ENCODE results near the gene NSMCE4A. TPM values are rescaled to one million over a fixed set of nuclear protein-coding genes. Genes with fewer than 3 reads are reported as not detected.

NSMCE4A gene
- total RNA-seq, 1 donor from 2014 or later: 52.9 TPM

DNA sequence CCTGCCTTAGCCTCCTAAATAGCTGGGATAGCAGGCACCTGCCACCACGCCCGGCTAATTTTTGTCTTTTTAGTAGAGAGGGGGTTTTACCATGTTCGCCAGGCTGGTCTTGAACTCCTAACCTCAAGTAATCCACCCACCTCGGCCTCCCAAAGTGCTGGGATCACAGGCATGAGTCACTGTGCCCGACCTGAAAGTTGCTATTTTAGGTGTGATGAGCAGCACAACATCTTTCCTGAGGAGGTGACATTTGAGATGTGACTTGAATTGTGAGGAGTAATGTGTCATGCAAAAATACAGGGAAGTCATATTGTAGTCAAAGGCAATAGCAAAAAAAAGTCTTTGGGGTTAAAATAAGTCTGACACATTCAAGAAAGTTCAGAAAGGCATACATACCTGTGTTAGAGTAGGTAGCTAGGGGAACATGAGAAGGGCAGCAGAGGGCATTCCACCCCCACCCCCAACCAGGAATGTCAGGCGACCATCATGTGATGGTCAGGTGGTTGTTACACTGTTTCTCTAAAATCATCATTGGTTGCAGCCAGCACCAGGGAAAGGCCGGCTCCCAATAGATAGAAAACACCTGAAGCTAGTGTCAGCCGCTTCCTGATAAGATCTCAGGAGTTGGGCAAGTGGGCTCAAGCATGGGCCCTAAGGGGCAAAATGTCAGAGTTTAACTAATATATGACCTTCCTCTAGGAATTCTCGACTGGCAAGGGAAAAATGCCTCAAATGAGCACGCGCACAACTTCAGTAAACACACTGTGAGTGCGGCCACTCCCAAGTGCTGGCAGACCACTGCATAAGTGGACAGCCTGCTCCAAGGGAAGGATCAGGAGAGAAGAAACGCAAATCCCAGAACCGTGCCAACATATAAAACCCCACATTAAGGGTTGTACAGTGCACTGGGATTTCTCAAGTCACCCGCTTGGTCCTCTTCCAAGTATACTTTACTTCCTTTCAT is 13.6 kb upstream of the NSMCE4A start, which contains the start of gene TACC2:
Gene TACC2, plus strand, starts transcription at position 803 of the 964 bp plus-strand sequence. CDS start 32,819 bp downstream, outside the sequence.
- H3K4me1 Mint-ChIP-seq (ENCODE audit: unreplicated experiment): peaks cover 5% of the 10 kb centered on the region
- no peaks in the 10 kb centered on the region for H3K27me3 Mint-ChIP-seq
- no peaks in the 10 kb centered on the region for H3K36me3 Mint-ChIP-seq
- H3K9me3 Mint-ChIP-seq: peaks cover 17% of the 10 kb centered on the region
- no peak for DNase-seq (ENCODE audit: extremely low spot score, unreplicated experiment)
- H3K4me3 Mint-ChIP-seq: no peak within 1 kb of the TSS
- peak within 1 kb of the TSS; percentile 92 for H3K27ac Mint-ChIP-seq
- TF ChIP-seq, protein P1, sequence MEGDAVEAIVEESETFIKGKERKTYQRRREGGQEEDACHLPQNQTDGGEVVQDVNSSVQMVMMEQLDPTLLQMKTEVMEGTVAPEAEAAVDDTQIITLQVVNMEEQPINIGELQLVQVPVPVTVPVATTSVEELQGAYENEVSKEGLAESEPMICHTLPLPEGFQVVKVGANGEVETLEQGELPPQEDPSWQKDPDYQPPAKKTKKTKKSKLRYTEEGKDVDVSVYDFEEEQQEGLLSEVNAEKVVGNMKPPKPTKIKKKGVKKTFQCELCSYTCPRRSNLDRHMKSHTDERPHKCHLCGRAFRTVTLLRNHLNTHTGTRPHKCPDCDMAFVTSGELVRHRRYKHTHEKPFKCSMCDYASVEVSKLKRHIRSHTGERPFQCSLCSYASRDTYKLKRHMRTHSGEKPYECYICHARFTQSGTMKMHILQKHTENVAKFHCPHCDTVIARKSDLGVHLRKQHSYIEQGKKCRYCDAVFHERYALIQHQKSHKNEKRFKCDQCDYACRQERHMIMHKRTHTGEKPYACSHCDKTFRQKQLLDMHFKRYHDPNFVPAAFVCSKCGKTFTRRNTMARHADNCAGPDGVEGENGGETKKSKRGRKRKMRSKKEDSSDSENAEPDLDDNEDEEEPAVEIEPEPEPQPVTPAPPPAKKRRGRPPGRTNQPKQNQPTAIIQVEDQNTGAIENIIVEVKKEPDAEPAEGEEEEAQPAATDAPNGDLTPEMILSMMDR (conservative IDR thresholded peaks at IDR 0.05): no peak

DNA sequence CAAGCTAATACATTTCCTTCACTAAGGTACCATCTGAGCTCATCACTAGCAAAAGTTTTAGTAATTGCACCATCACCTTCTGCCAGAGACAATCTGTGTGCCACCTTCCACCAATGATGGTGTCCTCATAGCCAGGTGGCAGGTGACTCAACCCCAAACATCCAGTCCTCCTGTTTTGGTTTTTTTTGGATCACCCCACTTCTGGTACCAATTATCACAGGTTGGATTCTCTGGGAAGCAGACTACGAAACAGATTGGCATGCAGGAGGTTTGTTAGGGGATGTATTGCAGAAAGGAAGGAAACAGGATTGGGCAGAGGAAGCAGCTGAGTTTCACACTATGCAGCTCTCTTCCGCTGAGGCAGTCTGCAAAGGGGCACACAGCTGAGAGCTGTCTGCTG is 9.4 kb upstream of the NSMCE4A start:
- Mint-ChIP-seq H3K36me3 (no peaks in the 10 kb centered on the region), H3K27ac (no peak overlapping the region)

DNA sequence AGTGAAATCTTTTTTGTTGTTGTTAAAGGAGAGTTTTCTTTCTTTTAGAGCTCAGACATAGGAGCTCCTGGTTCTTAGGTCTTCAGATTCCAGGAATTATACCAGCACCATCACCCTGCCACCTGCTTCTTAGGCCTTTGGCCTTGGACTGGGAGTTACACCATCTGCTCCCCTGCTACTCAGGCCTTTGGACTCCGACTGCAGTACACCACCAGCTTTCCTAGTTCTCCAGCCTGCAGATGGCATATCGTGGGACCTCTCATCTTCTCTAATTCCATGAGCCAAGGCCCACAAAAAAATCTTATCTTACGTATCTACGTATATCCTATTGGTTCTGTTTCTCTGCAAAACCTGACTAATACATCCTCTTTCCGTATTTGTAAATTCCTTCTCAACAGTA is 8.8 kb upstream of the NSMCE4A start:
- TF ChIP-seq, protein P1 (conservative IDR thresholded peaks at IDR 0.05): no peak
- Mint-ChIP-seq H3K4me1 (ENCODE audit: unreplicated experiment) (peaks cover 4% of the 10 kb centered on the region), H3K4me3 (no peak overlapping the region), H3K27ac (no peak overlapping the region), H3K9me3 (peaks cover 12% of the 10 kb centered on the region), H3K36me3 (no peaks in the 10 kb centered on the region), H3K27me3 (no peaks in the 10 kb centered on the region)
- no peak for DNase-seq (ENCODE audit: extremely low spot score, unreplicated experiment)

More for the DNA sequence above, 9.4 kb upstream of the NSMCE4A start:
- Mint-ChIP-seq H3K9me3 (peaks cover 13% of the 10 kb centered on the region), H3K4me3 (no peak overlapping the region), H3K27me3 (no peaks in the 10 kb centered on the region), H3K4me1 (ENCODE audit: unreplicated experiment) (peaks cover 4% of the 10 kb centered on the region)
- no peak for DNase-seq (ENCODE audit: extremely low spot score, unreplicated experiment)
- TF ChIP-seq, protein P1 (conservative IDR thresholded peaks at IDR 0.05): no peak

DNA sequence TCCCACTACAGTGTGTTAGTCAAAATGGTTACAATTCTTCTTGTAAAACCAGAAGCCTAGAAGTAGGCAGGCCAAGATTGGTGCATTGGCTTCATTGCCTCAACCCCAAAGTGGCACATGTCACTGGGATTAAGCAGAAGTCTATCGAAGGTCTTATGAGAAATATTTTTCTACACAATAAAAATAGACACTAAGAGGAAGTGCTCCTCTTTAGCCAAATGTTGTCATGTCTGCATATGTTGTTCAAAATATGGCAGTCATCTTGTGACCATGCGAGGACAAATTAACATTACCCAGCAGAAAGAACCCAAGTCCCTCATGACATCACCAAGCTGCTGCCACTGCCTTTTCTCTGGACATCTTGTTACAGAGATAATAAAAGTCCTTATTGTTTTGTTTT is 6.3 kb upstream of the NSMCE4A start:
- TF ChIP-seq, protein P1 (conservative IDR thresholded peaks at IDR 0.05): no peak
- Mint-ChIP-seq H3K4me3 (no peak overlapping the region), H3K4me1 (ENCODE audit: unreplicated experiment) (no peaks in the 10 kb centered on the region), H3K27me3 (no peaks in the 10 kb centered on the region), H3K9me3 (no peaks in the 10 kb centered on the region), H3K36me3 (peaks cover 3% of the 10 kb centered on the region), H3K27ac (no peak overlapping the region)
- DNase-seq (ENCODE audit: extremely low spot score, unreplicated experiment): no peak

DNA sequence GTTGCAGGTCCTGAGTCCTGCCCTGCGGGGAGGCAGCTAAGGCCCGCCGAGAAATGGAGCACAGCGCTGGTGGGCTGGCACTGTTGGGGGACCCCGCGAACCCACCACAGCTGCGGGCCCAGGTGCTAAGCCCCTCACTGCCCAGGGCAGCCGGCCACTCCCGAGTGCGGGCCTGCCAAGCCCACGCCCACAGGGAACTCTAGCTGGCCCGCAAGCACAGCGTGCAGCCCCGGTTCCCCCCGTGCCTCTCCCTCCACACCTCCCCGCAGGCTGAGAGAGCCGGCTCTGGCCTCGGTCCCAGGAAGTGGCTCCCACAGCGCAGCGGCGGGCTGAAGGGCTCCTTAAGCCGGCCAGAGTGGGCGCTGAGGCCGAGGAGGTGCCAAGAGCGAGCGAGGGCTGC is 3.5 kb upstream of the NSMCE4A start:
- TF ChIP-seq, protein P1 (conservative IDR thresholded peaks at IDR 0.05): no peak
- no peak overlapping the region for H3K27ac Mint-ChIP-seq
- no peaks in the 10 kb centered on the region for H3K9me3 Mint-ChIP-seq
- peaks cover 5% of the 10 kb centered on the region for H3K36me3 Mint-ChIP-seq
- no peak overlapping the region for H3K4me3 Mint-ChIP-seq
- DNase-seq (ENCODE audit: extremely low spot score, unreplicated experiment): no peak
- no peaks in the 10 kb centered on the region for H3K27me3 Mint-ChIP-seq
- peaks cover 1% of the 10 kb centered on the region for H3K4me1 Mint-ChIP-seq (ENCODE audit: unreplicated experiment)

Data from type B pancreatic cell (in vitro differentiated cells).